Left colon (tissue), 2 donors: ENCODE measurements around the gene SIN3A. TPM values are rescaled to one million over a fixed set of nuclear protein-coding genes. Genes with fewer than 3 reads are reported as not detected.
A peak's percentile ranks its signal among the peaks of the same experiment; 100 is the strongest.
"Not testable (repeated sequence)": the region's sequence is repeated elsewhere in the genome, so short reads cannot be mapped to it uniquely, and the experiment has no call there.

Experiments
- ATAC-seq: fragments of 200-7000 bp; cut with Tn5 transposase; one replicate; pipeline ENCODE4 v1.9.1; 2020; ENCODE audit warnings: mild to moderate bottlenecking, moderate library complexity
- DNase-seq, 2 donors: peaks; one replicate each; pipeline ENCODE4 v3.0.0-alpha.2; 2020
- intact Hi-C, 2 donors: fragments of 100-400 bp; cut with DNase I in 1 of 2; cut with micrococcal nuclease in 1 of 2; formaldehyde crosslinking; loops; one replicate each; pipeline versions ENCODE4 v1.11.2 to v1.14.0; 2022; cut with DNase I, micrococcal nuclease
- total RNA-seq, 2 donors: library from RNA; stranded (reverse); fragmentation: NEBNext Ultra II Directional; extraction: Animal tissue kit (Norgen Biotek cat#: 25700); gene quantifications; one replicate each; pipeline ENCODE4 v1.2.1, GENCODE V29; 2021
- donor health status: DM: no; HTN: no; CAD: no.
- donor health status: DM: yes; HTN: yes; CAD: no.

The SIN3A gene
- total RNA-seq, 2 donors from 2014 or later: 45.7 to 56.1 TPM

DNA sequence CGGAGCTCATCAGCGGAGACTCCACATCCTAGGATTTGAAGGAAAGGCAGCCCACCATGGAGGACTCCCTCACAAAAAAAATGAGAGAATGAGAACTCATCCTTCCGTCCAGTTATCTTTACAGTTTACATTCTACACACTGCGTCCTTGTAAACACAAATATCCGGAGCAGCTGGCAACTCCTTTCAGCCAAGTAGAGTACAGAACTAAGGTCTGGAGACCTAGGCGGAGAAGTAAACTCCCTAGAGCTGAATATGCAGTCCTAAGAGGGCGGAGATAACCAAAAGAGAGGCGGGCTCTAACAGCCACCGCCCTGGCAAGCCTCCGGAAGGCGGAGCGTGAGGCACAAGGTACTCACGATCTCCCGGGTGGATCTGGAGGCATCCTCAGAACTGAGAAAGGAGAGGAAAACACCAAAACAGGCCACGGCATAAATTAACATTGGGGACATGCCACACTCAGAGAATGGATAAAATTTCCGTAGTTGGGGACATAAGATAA is 924 bp upstream of the SIN3A start:
- peak; percentile 31 for ATAC-seq
- DNase-seq: peak; percentile 90 to 91
- intact Hi-C loops: no loop called here

DNA sequence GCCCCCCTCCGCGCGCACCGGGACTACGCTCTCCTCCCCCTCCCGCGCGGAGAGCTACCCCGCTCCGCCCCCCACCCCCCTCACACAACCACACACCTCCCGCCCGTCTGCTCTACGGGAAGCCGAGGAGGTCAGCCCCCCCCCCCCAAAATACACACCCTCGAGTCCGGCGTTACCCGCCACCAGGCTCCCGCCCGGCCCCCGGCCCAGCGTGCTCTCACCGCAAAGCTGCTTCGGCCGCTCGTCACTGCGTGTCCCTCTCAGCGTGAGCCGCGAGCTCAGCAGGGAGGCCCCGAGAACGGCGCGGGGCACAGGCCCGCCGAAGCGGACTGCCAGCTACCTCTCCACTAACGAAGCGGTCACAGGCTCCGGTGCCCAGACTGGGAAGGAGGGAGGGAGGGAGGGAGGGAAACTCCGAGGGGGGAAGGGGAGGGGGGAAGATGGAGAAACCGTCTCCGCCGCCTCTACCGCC is 252 bp downstream of the SIN3A start:
- intact Hi-C loops: no loop called here
- no peak for DNase-seq
- no peak for ATAC-seq

DNA sequence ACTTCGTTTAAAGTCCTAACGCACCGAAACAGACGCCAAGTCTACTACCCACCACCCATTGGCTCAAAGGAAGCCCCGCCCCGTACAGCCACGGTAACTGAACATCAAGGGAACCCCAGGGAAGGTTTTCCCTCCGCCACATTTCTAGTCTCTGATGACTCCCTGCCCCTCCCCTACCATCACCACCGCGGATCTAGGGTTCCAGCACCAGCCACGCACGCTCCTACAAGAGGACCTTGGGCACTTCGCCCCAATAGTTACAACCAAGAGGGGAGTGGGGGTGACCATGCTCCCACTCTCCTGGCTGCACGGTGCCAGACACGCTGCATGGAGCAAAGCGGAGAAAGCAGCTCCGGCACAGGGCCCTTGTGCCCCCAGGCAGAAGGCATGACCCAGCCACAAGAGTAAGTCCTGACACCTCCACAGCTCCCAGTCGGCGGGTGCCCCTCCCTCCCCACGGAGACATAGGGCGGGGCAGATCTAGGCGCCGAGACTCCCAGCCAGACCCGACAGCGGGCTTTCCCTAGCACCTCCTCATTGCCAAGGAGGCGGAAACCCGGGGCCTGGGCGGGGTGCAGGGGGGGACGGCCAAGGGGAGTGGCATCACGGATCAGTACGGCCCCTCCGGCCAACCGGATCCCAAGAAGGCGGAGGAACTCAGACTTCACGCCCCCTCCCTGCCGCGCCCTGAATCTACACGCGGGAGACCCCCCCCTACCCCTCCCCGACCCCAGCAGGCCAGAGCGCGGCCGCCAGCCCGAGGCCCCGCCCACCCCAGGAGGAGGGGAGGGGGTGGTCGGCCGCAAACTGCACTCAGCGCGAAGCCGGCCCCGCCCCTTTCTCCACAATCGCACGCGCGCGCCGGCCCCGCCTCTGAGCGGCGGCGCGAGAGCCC is 936 bp downstream of the SIN3A start:
- DNase-seq (peak; percentile 97 to 99), ATAC-seq (peak; percentile 48)
- intact Hi-C loops: no loop called here

GRCh38 chr15:75449585-75450306 is 1.7 kb downstream of the SIN3A start:
- DNase-seq: peak in 1 of 2 donors; percentile 36
- ATAC-seq: no peak
- intact Hi-C loops: no loop called here

- peak in 1 of 2 donors; percentile 20 for DNase-seq
- ATAC-seq, intact Hi-C loops: not testable (repeated sequence)
Measured at GRCh38 chr15:75448171-75448570, 3.3 kb downstream of the SIN3A start.

DNA sequence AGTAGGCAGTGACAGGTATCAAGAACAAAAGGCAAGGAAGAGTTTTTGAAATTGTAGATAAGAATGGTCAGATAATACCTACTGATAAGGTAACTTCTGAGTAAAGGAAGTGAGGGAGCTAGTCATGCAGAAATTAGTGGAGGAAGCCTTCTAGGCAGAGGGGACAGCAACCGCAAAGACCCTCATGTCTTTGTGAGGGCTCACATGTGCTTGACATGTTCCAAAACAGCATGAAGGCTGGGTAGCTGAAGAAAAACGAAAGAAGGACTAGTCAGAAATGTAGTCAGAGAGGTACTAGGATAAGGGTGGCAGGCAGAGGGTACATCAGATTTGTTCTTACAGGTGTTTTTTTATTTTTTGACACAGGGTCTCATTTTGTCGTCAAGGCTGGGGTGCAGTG is 5.3 kb downstream of the SIN3A start:
- intact Hi-C loops: no loop called here
- DNase-seq: no peak
- ATAC-seq: no peak

- ATAC-seq, intact Hi-C loops, DNase-seq: not testable (repeated sequence)
Measured at GRCh38 chr15:75445324-75445723, 6.2 kb downstream of the SIN3A start.

DNA sequence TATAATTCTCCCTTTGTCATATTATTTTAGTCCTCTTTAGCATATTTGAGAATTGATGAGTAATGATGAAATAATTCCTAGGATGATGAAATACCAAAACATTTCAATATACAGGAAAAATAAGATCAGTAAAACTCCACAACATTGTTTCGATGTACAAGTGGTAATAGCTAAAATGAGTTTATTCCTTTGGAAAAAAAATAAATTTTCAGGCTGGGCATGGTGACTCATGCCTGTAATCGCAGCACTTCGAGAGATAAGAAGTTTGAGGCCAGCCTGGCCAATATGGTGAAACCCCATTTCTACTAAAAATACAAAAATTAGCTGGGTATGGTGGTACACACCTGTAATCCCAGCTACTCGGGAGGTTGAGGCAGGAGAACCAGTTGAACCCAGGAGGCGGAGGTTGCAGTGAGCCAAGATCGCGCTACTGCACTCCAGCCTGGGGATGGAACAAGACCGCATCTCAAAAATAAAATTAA is 7.5 kb downstream of the SIN3A start:
- ATAC-seq, intact Hi-C loops, DNase-seq: not testable (repeated sequence)

DNA sequence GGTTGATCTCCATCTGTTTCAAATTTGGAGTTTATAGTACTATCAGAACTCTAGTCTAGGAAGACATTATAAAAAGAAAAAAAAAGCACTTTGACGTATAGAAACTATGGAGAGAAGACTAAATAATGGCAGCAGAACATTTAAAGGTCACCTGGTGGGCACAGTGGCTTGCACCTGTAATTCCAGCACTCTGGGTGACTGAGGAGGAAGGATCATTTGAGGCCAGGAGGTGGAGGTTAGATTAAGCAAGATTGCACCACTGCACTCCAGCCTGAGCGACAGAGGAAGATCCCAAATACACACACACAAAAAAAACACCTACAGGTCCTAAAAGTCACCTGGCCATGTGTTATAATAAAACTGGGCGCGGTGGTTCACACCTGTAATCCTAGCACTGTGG is 13.8 kb downstream of the SIN3A start:
- ATAC-seq (peak; percentile 46), DNase-seq (no peak)
- intact Hi-C loops: no loop called here

- ATAC-seq (no peak), DNase-seq (no peak)
- intact Hi-C loops: no loop called here
Measured at GRCh38 chr15:75436881-75437280, 14.6 kb downstream of the SIN3A start.

GRCh38 chr15:75431682-75432081 is 19.8 kb downstream of the SIN3A start:
- ATAC-seq (no peak), DNase-seq (no peak)
- intact Hi-C loops: no loop called here

GRCh38 chr15:75431270-75431669 is 20.2 kb downstream of the SIN3A start:
- DNase-seq (no peak), ATAC-seq (no peak)
- intact Hi-C loops: no loop called here

- no peak for ATAC-seq
- no peak for DNase-seq
- intact Hi-C loops: no loop called here
Measured at GRCh38 chr15:75430259-75430658, 21.2 kb downstream of the SIN3A start.

GRCh38 chr15:75428152-75428551 is 23.3 kb downstream of the SIN3A start:
- intact Hi-C loops: no loop called here
- DNase-seq (no peak), ATAC-seq (no peak)

DNA sequence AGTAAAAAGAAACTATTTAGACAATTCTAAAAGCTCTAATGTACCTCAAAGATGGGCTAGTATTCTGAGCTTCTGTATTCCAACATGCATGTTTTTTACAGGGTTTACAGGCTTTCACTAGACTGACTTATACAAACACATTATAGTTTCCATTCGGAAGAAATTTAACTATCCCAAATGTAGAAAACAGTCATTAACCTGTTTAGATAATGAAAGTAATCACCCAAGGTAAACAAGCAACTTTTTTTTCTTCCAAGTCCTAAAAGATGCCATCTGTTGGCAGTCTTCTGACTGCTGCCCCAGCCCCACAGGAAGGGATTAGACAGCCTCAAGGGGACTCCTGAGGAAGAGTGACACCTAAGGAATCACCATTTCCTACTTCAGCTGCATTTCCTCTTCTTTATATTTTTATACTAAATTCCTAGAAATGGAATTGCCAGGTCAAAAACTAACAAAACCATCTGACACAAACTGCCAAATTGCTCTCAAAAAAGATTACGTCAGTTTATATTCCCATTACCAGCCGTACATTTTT is 25.5 kb downstream of the SIN3A start:
- DNase-seq (no peak), ATAC-seq (no peak)
- intact Hi-C loops: no loop called here

GRCh38 chr15:75422554-75422953 is 28.9 kb downstream of the SIN3A start:
- DNase-seq (no peak), ATAC-seq (no peak)
- intact Hi-C loops: no loop called here

- DNase-seq: no peak
- intact Hi-C loops: no loop called here
- ATAC-seq: peak; percentile 88
Measured at GRCh38 chr15:75420698-75421097, 30.8 kb downstream of the SIN3A start.

DNA sequence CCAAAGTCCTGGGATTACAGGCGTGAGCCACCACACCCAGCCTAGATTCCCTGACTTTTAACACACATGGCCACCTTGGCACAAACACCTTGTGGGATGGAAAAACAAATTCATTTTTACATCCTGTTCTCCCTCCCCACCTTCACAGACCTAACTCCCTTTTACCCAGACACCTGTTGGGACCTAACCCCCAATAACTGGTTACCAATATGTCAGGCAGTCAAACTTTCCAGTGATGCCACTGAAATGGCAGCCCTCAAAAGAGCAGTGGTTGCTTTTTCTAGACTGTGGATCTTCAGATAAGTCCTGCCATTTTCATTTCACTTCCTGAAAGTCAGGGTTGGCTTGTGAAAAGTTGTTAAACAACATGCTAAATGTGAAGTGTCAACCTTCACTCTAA is 34.9 kb downstream of the SIN3A start:
- intact Hi-C loops: no loop called here
- no peak for DNase-seq
- ATAC-seq: no peak

DNA sequence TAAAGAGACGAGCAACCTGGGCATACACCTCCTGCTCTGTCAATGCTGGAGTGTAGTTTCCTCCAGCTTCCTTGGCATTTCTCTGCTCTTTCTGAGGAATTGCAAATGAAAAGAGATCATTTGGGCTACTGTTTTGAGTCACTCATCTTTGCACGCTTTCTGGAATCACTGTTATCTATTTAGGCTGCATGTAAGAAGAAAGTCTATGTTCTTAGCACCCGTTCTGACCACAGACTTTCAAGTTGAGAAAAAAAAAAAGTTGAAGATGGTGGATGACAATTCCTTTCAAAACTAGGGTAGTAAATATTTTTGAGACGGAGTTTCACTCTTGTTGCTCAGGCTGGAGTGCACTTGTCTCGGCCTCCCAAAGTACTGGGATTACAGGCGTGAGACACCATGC is 41.3 kb downstream of the SIN3A start:
- no peak for ATAC-seq
- DNase-seq: no peak
- intact Hi-C loops: no loop called here
